Hypothalamus (tissue), 51 donors: ENCODE data around the gene FAM111B.
A peak's percentile ranks its signal among the peaks of the same experiment; 100 is the strongest.

Experiments used
- DNase-seq, 51 donors: peaks; one replicate each; lab custom pipeline; 2025; lab: John Stamatoyannopoulos, UW

Gene FAM111B

DNA sequence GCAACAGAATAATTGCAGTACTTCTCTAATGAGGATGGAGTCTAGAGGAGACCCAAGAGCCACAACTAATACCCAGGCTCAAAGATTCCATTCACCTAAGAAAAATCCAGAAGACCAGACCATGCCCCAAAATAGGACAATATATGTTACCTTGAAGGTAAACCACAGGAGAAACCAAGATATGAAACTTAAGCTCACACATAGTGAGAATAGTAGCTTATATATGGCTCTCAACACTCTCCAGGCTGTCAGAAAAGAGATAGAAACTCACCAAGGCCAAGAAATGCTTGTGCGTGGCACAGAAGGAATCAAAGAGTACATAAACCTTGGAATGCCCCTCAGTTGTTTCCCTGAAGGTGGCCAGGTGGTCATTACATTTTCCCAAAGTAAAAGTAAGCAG is 44.7 kb downstream of the FAM111B start:
- DNase-seq: no peak

DNA sequence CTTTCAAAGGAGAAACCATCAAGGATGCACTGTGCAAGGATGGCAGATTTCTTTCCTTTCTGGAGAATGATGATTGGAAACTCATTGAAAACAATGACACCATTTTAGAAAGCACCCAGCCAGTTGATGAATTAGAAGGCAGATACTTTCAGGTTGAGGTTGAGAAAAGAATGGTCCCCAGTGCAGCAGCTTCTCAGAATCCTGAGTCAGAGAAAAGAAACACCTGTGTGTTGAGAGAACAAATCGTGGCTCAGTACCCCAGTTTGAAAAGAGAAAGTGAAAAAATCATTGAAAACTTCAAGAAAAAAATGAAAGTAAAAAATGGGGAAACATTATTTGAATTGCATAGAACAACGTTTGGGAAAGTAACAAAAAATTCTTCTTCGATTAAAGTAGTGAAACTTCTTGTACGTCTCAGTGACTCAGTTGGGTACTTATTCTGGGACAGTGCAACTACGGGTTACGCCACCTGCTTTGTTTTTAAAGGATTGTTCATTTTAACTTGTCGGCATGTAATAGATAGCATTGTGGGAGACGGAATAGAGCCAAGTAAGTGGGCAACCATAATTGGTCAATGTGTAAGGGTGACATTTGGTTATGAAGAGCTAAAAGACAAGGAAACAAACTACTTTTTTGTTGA is 45.4 kb downstream of the FAM111B start:
- DNase-seq: no peak

DNA sequence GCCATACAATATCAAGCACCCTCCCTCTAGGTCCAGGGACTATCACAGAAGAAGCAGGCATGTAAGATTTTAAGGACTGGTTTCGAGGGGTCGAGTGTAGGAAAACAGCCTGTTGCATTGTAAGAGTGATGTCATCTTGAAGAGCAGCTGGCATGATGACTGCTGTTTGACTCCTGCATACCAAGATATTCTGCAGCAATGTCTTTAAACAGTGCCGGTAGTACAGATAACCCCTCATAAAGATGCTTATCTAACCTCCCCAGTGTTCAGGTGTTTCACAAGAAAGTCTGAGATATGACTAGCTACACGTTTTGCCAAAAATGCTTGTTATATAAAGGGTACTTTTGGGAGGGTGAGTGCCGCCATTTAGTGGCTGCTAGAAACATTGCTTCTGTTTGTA is 47.6 kb downstream of the FAM111B start:
- DNase-seq: no peak

- DNase-seq: no peak
Measured at GRCh38 chr11:59157433-59157832, 50.4 kb downstream of the FAM111B start.

DNA sequence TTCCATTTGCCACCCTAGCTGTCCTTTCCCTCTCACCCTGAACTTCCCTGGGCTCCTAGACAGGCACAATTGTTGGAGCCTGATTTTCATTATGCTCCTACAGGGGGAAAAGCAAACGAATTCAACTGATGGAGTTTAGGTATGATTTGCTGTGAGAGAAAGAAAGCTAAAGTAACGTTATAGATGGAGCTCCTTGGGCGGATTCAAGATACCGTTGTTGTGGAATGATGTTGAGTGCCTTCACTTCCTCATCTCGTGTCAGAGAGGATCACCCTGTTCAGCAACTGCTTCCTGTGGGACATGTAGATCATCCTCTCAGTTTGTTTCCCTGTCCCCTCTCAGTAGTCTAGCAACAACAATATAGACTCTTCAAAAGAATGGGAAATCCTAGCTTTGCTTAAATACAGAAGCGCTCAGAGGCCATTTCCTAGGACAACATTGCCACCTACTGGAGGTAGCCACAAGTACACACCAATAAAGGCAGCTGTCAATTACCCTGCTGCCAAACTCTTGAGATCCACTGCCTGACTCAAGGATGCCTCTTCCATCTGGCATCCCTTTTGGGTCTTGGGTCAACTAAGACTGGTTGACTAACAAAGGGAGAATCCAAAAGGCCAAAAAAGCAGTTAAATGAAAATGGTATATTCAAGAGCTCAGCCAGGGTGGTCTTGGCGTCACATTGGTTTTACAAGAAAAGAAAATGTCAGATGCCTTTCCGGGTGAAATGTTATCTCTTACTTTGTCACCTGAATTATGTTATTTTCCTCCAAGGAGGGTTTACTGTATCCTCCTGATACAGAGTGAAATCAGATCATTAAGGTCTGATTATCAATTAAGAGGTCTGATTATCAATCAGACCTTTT is 51.4 kb downstream of the FAM111B start:
- peak in 25 of 51 donors; percentile 6 to 73 (median 36) for DNase-seq

- DNase-seq: no peak
Measured at GRCh38 chr11:59164028-59164427, 57.0 kb downstream of the FAM111B start.

GRCh38 chr11:59171508-59172322 is 64.7 kb downstream of the FAM111B start, which contains the start of gene DTX4:
Gene DTX4, plus strand, starts transcription at chr11:59172132. Its CDS starts 464 bp downstream, at chr11:59172596.
- DNase-seq: peak; percentile 29 to 94 (median 86)

GRCh38 chr11:59172345-59173079 is 65.5 kb downstream of the FAM111B start:
- DNase-seq: peak in 11 of 51 donors; percentile 17 to 76 (median 40)

DNA sequence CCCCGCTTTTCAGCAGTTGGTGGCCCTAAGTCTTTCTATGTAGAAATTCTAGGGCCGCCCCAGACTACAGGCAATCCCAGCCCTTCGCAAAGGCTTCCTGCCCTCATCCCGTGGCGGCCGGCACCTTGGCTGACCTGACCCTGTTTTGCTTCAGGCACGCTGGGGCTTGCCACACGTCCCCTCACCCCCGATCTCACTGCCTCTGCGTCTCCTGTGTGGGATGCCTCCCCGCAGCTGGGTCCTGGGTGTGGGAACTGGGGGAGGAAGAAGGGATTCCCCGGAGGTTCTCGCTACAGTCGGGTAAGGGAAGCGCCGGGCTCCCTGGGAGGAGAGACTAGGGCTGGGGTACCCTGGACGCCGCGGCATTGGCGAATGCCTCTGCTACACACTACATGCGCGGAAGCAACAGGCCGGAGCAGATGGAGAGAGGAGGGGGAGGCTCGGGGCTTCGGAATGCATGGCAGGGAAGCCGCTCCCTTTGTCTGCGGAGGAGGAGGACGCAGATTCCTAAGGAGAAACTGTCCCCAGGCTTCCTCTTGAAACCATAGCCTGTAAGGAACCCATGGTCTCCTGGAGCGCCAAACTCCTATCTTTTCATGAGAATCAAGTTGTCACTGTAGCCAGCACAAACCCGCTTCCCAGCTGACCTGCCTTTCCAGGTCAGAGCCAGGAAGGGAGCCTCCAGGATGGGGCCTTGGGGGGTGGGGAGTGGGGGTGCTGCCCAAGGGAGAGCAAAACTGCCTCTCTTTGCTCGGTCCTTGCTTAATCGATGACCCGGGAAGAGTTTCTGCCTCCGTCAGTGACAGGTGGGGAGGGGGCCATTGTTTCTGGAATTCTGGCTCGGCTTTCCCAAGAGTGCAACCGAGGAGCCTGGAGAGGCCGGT is 66.3 kb downstream of the FAM111B start:
- DNase-seq: peak in 31 of 51 donors; percentile 20 to 76 (median 40)

DNA sequence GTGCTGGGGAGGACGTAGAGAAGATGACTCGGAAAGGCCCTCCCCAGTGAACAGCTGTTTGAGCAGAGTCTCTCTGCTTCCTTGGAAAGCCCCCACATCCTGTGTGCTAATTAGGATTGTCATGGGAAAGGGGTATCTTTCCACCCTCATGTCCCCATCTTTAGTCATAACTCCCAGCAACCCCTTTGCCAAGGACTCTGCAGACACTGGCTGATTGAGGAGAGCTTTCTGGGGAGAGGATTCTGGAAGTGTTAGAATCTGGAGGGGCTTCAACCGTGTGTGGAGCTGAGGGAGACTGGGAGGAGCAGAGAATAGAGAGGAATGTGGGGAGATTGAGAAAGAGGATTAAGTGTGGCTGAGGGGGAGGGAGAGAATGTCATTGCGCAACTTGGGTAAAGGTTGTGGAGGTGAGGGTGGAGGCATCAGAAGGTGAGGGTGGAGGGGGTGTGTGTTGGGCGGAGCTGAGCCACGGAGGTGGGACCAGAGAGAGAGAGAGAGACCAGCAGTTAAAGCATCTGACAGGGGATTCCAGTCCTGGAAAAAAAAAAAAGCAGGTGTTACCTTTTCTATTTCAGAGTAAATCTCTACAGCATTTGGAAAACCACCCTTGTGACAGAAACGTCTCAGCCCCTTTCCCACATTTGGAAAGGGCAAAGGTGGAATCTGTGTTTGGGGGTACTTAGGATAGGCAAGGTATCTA is 67.1 kb downstream of the FAM111B start:
- DNase-seq: peak in 1 of 51 donors; percentile 42

DNA sequence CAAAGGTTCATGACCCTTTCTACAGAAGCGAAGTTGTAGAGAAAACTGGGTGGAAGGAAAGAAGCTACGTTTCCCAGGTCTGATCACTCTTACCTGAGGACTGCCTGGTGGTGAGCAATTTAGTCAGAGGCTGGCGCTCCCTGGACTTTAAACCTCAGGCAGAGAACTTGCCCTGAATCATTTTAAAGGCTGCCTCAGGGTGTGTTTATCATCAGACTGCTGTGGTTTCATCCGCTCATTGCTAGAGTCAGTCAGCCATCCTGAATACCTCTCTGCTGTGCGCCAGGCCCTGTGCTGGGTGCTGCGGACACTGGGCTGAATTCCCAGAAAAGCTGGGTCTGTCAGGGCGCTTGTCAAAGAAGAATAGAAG is 67.6 kb downstream of the FAM111B start:
- DNase-seq: peak in 14 of 51 donors; percentile 15 to 49 (median 25)

DNA sequence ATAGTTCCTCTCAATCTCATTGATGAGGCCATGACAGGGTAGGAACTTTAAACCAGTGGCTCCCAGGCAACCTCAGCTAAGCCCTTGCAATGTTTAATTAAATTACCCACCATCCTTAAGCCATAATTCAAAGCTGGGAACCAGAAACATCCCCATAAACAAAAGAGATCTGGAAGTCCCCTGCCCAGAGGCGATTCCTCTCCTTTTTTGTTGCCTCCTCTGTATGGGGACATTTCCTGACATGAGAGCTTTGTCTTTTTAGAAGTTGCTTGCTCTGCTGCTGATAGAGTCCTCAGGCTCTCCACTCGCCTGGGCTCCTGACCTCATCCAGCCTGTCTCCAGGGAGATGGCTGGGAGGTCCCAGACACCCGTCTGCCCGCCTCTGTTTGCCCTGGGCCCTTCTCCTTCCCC is 68.1 kb downstream of the FAM111B start:
- peak in 22 of 51 donors; percentile 10 to 64 (median 37) for DNase-seq

- no peak for DNase-seq
Measured at GRCh38 chr11:59176330-59176729, 69.3 kb downstream of the FAM111B start.
